K562 (cell line): ENCODE data around the gene SIRPB2. TPM values are rescaled to one million over a fixed set of nuclear protein-coding genes. Genes with fewer than 3 reads are reported as not detected.

Source experiments
- ARID1B ChIP-seq: fragments of 450-650 bp; IDR thresholded peaks from 2 replicates; pipeline ENCODE4 v1.6.1; 2016; ENCODE audit warnings: antibody characterized with exemption, mild to moderate bottlenecking, inconsistent platforms
- BRD9 ChIP-seq: fragments of 450-650 bp; IDR thresholded peaks from 2 replicates; pipeline ENCODE4 v1.6.1; 2018; ENCODE audit warnings: low read depth; ENCODE audit not compliant: partially characterized antibody
- COPS2 ChIP-seq: fragments of 450-650 bp; conservative IDR thresholded peaks from 2 replicates; pipeline ENCODE4 v1.6.1; 2016; ENCODE audit warnings: mild to moderate bottlenecking, moderate library complexity
- E4F1 ChIP-seq: fragments of 250-450 bp; sonication (Bioruptor Pico); IDR thresholded peaks from 2 replicates; pipeline ENCODE4 v1.5.0; 2021; ENCODE audit warnings: mild to moderate bottlenecking, borderline replicate concordance
- GABPB1 ChIP-seq: sonication (generic); formaldehyde crosslinking; IDR thresholded peaks from 2 replicates; pipeline ENCODE4 v1.8.0; 2022; ENCODE audit warnings: mild to moderate bottlenecking, missing genetic modification reagents
- HDAC1 ChIP-seq, 2 experiments: fragments of 450-650 bp; IDR thresholded peaks; 2 replicates each; pipeline ENCODE4 v1.6.1; 2016 to 2017; ENCODE audit warnings: inconsistent platforms in 1 of 2, mild to moderate bottlenecking in 1 of 2, moderate library complexity in 1 of 2
- KDM2B ChIP-seq: fragments of 250-450 bp; sonication (Bioruptor Pico); IDR thresholded peaks from 2 replicates; pipeline ENCODE4 v1.8.0; 2021; ENCODE audit warnings: mild to moderate bottlenecking, moderate library complexity
- KDM4B ChIP-seq, 2 experiments: fragments of 450-650 bp in 1 of 2; sonication (generic) in 1 of 2; IDR thresholded peaks; 2 replicates each; pipeline ENCODE4 v1.6.1; 2016 to 2017; ENCODE audit warnings: borderline replicate concordance in 2 of 2, antibody characterized with exemption in 1 of 2, low read depth in 1 of 2, mild to moderate bottlenecking in 1 of 2
- KHSRP ChIP-seq: fragments of 450-650 bp; IDR thresholded peaks from 2 replicates; pipeline ENCODE4 v1.6.1; 2017
- MCM7 ChIP-seq, 2 experiments: fragments of 450-650 bp; IDR thresholded peaks; 2 replicates each; pipeline ENCODE4 v1.6.1; 2016 to 2018
- MTA3 ChIP-seq: fragments of 450-650 bp; formaldehyde crosslinking; IDR thresholded peaks from 2 replicates; pipeline ENCODE4 v1.6.1; 2017; ENCODE audit warnings: mild to moderate bottlenecking, borderline replicate concordance
- PRPF4 ChIP-seq: fragments of 200-400 bp; formaldehyde crosslinking; IDR thresholded peaks from one replicate; pipeline ENCODE4 v1.6.1; 2017; ENCODE audit warnings: low read length, low read depth, mild to moderate bottlenecking; ENCODE audit not compliant: insufficient read depth, poor library complexity, severe bottlenecking
- SP1 ChIP-seq: sonication (generic); formaldehyde crosslinking; IDR thresholded peaks from 2 replicates; pipeline ENCODE4 v1.8.1; 2022; ENCODE audit warnings: mild to moderate bottlenecking, missing genetic modification reagents
- ZBTB9 ChIP-seq: fragments of 450-650 bp; formaldehyde crosslinking; IDR thresholded peaks from 2 replicates; pipeline ENCODE4 v1.4.0; 2020; ENCODE audit warnings: mild to moderate bottlenecking, moderate library complexity
- ZNF24 ChIP-seq: fragments of 450-650 bp; IDR thresholded peaks from 2 replicates; pipeline ENCODE4 v1.6.1; 2016
- ZNF274 ChIP-seq: IDR thresholded peaks from 2 replicates; pipeline ENCODE4 v1.6.1; 2011; ENCODE audit warnings: low read depth, mild to moderate bottlenecking, low read length, moderate library complexity, borderline replicate concordance
- ZNF324 ChIP-seq: fragments of 250-450 bp; sonication (Bioruptor Pico); IDR thresholded peaks from 2 replicates; pipeline ENCODE4 v1.4.0; 2020; ENCODE audit warnings: mild to moderate bottlenecking
- ZNF436 ChIP-seq: fragments of 250-450, 450-650 bp; sonication (Bioruptor Pico); formaldehyde crosslinking; IDR thresholded peaks from 2 replicates; pipeline ENCODE4 v1.7.0; 2020; ENCODE audit warnings: mild to moderate bottlenecking
- ZNF77 ChIP-seq: fragments of 250-450 bp; sonication (Bioruptor Pico); IDR thresholded peaks from 2 replicates; pipeline ENCODE4 v1.5.0; 2020
- polyA plus RNA-seq, 8 experiments: library from polyadenylated mRNA; depleted of rRNA in 4 of 8; stranded (reverse) in 5 of 8; unstranded in 3 of 8; fragments of >200 nt; fragmentation: Nextera tagmentation in 2 of 8; fragmentation: Illumina TruSeq in 1 of 8; extraction: Ambion mirVana in 2 of 8; extraction: Trizol in 1 of 8; gene quantifications; 2 replicates each; pipeline versions ENCODE4 v1.2.1 to v1.2.3, GENCODE V29; 2011 to 2014; ENCODE audit warnings: inconsistent platforms in 1 of 8, missing spikeins in 1 of 8
- total RNA-seq, 7 experiments: library from RNA; depleted of rRNA in 6 of 7; stranded (reverse); fragments of >200 nt in 6 of 7; fragmentation: Illumina TruSeq in 2 of 7; extraction: Trizol in 2 of 7; gene quantifications; 2 replicates each; pipeline versions ENCODE4 v1.2.1 to v1.2.3, GENCODE V29; 2011 to 2021; ENCODE audit warnings: low replicate concordance in 1 of 7
- TF ChIP-seq, protein P1 (sequence below): sonication (generic); formaldehyde crosslinking; IDR thresholded peaks from 2 replicates; pipeline ENCODE4 v1.8.1; 2023; ENCODE audit warnings: mild to moderate bottlenecking, missing genetic modification reagents
- TF ChIP-seq, protein P2 (sequence below): fragments of 450-650 bp; IDR thresholded peaks from 2 replicates; pipeline ENCODE4 v1.6.1; 2018; ENCODE audit not compliant: partially characterized antibody

Gene SIRPB2
- total and polyA plus RNA-seq, 9 of the 15 experiments (the other 6 are each of a cell fraction or from before 2014, with no cell fraction given) = 0.07 TPM; not detected in 7

DNA sequence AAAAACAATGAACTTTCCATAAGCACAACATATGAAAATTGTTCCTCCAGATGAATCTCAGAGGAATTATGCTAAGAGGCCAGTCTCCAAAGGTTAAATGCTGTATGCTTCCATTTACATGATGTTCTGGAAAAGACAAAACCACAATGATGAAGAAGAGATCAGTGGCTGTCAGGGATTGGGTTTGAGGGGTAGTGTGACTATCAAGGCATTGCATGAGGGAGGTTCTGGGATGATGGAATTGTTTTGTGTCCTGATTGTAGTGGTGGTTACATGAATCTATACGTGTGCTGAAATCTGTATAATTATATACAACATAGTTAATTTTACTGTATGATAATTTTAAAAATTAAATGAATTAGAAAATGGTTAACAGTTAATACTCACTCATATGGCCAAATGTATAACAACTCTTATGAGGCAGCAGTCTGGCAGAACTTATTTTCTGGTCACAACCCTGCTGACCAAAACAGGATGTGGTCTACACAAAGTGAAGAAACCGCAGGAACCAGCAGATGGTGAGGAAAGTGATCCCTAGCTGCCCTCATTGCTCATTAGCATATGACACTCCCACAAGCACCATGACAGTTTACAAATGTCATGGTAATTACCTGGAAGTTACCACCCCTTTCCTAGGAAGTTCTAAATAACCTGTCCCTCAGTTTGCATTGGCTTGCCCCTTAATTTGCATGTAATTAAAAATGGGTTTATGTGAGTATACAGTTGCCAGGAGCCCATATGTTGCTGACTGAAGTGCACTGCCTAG is 56.5 kb downstream of the SIRPB2 start (continued):
- TF ChIP-seq BRD9 = no peak
- TF ChIP-seq, protein P1, sequence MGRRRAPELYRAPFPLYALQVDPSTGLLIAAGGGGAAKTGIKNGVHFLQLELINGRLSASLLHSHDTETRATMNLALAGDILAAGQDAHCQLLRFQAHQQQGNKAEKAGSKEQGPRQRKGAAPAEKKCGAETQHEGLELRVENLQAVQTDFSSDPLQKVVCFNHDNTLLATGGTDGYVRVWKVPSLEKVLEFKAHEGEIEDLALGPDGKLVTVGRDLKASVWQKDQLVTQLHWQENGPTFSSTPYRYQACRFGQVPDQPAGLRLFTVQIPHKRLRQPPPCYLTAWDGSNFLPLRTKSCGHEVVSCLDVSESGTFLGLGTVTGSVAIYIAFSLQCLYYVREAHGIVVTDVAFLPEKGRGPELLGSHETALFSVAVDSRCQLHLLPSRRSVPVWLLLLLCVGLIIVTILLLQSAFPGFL (CRISPR knock-in tag) = no peak
- no peak for TF ChIP-seq COPS2
- TF ChIP-seq, protein P2, sequence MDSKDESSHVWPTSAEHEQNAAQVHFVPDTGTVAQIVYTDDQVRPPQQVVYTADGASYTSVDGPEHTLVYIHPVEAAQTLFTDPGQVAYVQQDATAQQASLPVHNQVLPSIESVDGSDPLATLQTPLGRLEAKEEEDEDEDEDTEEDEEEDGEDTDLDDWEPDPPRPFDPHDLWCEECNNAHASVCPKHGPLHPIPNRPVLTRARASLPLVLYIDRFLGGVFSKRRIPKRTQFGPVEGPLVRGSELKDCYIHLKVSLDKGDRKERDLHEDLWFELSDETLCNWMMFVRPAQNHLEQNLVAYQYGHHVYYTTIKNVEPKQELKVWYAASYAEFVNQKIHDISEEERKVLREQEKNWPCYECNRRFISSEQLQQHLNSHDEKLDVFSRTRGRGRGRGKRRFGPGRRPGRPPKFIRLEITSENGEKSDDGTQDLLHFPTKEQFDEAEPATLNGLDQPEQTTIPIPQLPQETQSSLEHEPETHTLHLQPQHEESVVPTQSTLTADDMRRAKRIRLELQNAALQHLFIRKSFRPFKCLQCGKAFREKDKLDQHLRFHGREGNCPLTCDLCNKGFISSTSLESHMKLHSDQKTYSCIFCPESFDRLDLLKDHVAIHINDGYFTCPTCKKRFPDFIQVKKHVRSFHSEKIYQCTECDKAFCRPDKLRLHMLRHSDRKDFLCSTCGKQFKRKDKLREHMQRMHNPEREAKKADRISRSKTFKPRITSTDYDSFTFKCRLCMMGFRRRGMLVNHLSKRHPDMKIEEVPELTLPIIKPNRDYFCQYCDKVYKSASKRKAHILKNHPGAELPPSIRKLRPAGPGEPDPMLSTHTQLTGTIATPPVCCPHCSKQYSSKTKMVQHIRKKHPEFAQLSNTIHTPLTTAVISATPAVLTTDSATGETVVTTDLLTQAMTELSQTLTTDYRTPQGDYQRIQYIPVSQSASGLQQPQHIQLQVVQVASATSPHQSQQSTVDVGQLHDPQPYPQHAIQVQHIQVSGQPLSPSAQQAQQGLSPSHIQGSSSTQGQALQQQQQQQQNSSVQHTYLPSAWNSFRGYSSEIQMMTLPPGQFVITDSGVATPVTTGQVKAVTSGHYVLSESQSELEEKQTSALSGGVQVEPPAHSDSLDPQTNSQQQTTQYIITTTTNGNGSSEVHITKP = peak; percentile 31
- TF ChIP-seq ZNF324 (CRISPR knock-in tag) = no peak
- TF ChIP-seq ZNF436 (CRISPR knock-in tag) = no peak
- no peak for TF ChIP-seq ZNF274
- TF ChIP-seq MTA3 = no peak
- TF ChIP-seq PRPF4 = no peak
- peak; percentile 78 for TF ChIP-seq GABPB1 (CRISPR knock-in tag)
- TF ChIP-seq KHSRP = no peak
- TF ChIP-seq SP1 (CRISPR knock-in tag) = 0 out of 2 replicates have a peak, but pooled peaks have one; percentile 33
- TF ChIP-seq MCM7 (IDR thresholded peaks at IDR 0.05) = no peak
- no peak for TF ChIP-seq KDM4B (IDR thresholded peaks at IDR 0.05; ENCODE audit: borderline replicate concordance in 2 of 2, low read depth in 1 of 2)
- no peak for TF ChIP-seq ZNF24
- TF ChIP-seq KDM2B (CRISPR knock-in tag) = no peak
- no peak for TF ChIP-seq ZNF77 (CRISPR knock-in tag)
- no peak for TF ChIP-seq E4F1
- TF ChIP-seq HDAC1 (IDR thresholded peaks at IDR 0.05) = peak in 1 of 2 experiments; percentile 46; a peak in 1 of 4 replicates
- peak; percentile 70 for TF ChIP-seq ARID1B
- no peak for TF ChIP-seq ZBTB9 (CRISPR knock-in tag)
